SHP77 treated with DMSO at 0.1 percent for 48 hours (cell line): Measurements from ENCODE around the gene PLIN5.

Experiments
- DNase-seq: peaks from one replicate; lab custom pipeline; 2025; lab: John Stamatoyannopoulos, UW

The PLIN5 gene

DNA sequence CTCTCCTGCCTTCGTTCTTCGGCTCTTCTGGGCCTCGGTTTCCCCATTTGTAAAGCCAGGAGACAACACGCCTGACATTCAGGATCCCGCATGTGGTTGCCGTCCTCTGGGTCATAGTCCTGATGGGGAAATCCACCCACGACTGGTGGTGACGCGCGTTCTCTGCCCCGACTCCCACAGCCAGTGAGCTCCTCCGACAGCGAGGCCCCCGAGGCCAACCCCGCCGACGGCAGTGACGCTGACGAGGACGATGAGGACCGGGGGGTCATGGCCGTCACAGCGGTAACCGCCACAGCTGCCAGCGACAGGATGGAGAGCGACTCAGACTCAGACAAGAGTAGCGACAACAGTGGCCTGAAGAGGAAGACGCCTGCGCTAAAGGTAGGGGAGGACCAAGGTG is 46.5 kb downstream of the PLIN5 start:
- DNase-seq: no peak

DNA sequence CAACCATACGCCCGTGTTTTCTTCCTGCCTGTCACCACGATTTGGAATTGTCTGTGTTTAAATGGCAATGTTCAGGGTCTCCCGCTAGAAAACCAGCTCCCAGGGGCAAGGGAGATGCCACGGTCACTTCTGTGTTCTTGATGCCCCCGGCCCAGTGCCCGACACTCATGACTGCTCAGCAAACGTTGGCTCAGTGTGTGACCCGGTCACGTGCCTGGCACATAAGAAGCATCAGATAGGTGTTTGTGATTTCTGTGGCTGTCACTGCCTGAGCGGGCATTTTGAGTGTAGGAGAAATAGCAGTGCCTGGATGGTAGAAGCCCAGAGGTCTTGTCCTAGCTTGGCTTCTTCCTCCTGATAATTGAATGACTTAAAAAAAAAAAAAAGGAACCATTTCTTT is 47.5 kb downstream of the PLIN5 start:
- no peak for DNase-seq

DNA sequence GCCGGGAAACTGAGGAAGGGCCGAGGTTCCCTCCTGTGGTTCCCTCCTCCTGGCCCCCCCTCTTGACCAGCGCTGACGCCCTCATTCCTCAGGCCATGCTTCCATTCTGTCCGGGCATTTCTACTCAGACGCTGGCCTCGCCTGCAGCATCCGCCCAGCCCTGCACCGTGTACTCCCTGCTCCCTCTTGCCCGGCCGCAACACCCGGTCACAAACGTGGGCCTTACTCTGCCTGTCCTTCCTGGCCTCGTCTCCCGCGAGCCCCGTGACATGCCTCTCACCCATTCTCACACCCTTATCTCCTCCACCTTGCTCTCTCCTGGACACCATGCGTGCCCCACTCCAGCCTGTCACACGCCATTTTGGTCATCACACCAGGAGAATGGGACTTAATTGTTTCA is 51.6 kb downstream of the PLIN5 start:
- no peak for DNase-seq

GRCh38 chr19:4482721-4483364 is 52.2 kb downstream of the PLIN5 start:
- DNase-seq: no peak

GRCh38 chr19:4477034-4477801 is 57.8 kb downstream of the PLIN5 start:
- no peak for DNase-seq

GRCh38 chr19:4474514-4475022 is 60.5 kb downstream of the PLIN5 start:
- peak; percentile 57 for DNase-seq

- no peak for DNase-seq
Measured at GRCh38 chr19:4473763-4474513, 61.1 kb downstream of the PLIN5 start.

DNA sequence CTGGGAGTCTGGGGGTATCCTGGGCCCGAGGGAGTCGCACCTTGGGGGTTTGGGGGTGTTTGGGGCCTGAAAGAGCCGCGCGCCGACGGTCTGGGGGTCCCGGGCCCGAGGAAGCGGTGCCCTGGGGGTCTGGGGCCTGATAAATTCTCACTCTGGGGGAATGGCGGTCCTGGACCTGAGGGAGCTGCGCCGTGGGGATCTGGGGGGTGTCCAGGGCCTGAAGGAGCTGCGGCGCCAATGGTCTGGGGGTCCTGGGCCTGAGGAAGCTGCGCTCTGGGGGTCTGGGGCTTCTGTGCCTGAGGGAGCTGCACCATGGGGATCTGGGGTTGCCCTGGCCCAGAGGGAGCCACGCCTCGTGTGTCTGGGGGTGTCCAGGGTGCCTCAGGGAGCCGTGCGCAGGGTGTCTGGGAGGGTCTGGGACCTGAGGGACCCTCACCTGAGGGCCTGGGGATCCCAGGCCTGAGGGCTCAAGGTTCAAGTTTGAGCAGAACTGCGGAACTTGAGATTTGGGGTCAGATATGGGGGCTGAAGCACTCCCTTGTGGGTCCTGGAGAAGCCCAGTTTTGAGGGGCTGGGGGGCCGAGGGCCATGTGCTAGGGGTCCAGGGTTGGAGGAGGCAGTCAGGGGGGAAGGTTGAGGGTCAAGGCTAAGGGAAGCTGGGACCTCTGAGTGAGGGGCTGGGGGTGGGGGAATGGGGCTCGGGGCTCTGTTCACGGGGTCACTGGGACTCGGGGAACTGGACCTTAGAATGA is 61.8 kb downstream of the PLIN5 start:
- no peak for DNase-seq
